A549 (cell line): ENCODE data around the gene XPNPEP2.

Source experiments
- CTCF ChIP-seq: fragments of >200 bp; sonication (Bioruptor Twin); formaldehyde crosslinking; IDR thresholded peaks from 3 replicates; pipeline ENCODE4 v1.5.1; 2016
- E2F6 ChIP-seq: IDR thresholded peaks from 2 replicates; pipeline ENCODE4 v1.6.1; 2012; ENCODE audit warnings: low read depth, borderline replicate concordance
- EHMT2 ChIP-seq: fragments of 200-600 bp; sonication (generic); IDR thresholded peaks from 2 replicates; pipeline ENCODE4 v1.6.1; 2016; ENCODE audit warnings: antibody characterized with exemption, low read depth, mild to moderate bottlenecking, moderate library complexity
- HOXB13 ChIP-seq: fragments of 250-450 bp; sonication (Bioruptor Pico); IDR thresholded peaks from 2 replicates; pipeline ENCODE4 v1.5.0; 2020; ENCODE audit warnings: low read depth, mild to moderate bottlenecking, moderate library complexity
- PHF8 ChIP-seq: fragments of 200-600 bp; sonication (generic); IDR thresholded peaks from 2 replicates; pipeline ENCODE4 v1.6.1; 2016; ENCODE audit warnings: low read depth, mild to moderate bottlenecking, antibody characterized with exemption, moderate library complexity, borderline replicate concordance
- POLR2A ChIP-seq: IDR thresholded peaks from 2 replicates; pipeline ENCODE4 v1.6.1; 2012; ENCODE audit warnings: mild to moderate bottlenecking, low read length

GRCh38 chrX:129793604-129794191 is 54.9 kb downstream of the XPNPEP2 start:
- no peak for TF ChIP-seq POLR2A
- TF ChIP-seq E2F6, result no peak
- no peak for TF ChIP-seq PHF8
- no peak for TF ChIP-seq HOXB13
- no peak for TF ChIP-seq EHMT2
- no peak for TF ChIP-seq CTCF
